HG03066 (cell line): ENCODE measurements around the gene SH3PXD2A.

ENCODE experiments used
- ATAC-seq: cut with Tn5 transposase; IDR thresholded peaks from one replicate; pipeline ENCODE4 v1.9.1; 2021; ENCODE audit warnings: low read depth; ENCODE audit not compliant: unreplicated experiment

The SH3PXD2A gene

DNA sequence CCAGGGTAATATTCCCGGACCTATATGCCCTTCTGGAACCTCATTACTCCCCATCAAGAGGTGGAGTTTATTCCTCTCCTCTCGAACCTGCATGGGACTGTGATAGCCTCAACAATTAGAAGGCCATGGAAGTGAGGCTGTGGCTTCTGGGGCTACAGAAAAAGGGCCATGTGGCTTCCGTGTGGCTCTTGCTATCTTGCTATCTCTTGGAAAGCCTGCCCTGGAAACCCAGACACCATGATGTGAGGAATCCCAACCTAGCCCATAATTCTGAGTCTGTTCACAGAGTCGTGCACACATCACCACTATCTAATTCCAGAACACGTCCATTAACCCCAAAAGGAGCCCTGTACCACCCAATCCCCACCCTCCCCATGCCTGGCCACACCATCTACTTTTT, 20.8 kb upstream of the SH3PXD2A start:
- no peak for ATAC-seq

DNA sequence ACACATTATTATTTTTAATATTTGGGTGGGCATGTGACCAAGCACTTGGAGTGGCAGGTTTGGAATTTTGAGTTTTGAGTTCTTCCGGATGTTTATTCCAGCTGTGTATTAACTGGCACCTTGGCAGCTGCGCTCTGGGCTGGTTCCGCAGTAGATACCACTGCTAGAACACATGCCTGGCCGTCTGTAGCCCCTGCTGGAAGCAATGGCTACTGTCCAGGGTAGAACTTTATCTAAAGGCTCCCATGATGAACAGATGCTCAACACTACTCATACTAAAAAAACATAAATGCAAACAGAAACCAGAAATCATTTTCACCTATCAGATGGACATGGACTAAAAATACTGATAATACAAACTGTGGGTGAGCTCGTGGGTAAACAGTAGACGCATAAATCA, 19.4 kb upstream of the SH3PXD2A start:
- no peak for ATAC-seq

DNA sequence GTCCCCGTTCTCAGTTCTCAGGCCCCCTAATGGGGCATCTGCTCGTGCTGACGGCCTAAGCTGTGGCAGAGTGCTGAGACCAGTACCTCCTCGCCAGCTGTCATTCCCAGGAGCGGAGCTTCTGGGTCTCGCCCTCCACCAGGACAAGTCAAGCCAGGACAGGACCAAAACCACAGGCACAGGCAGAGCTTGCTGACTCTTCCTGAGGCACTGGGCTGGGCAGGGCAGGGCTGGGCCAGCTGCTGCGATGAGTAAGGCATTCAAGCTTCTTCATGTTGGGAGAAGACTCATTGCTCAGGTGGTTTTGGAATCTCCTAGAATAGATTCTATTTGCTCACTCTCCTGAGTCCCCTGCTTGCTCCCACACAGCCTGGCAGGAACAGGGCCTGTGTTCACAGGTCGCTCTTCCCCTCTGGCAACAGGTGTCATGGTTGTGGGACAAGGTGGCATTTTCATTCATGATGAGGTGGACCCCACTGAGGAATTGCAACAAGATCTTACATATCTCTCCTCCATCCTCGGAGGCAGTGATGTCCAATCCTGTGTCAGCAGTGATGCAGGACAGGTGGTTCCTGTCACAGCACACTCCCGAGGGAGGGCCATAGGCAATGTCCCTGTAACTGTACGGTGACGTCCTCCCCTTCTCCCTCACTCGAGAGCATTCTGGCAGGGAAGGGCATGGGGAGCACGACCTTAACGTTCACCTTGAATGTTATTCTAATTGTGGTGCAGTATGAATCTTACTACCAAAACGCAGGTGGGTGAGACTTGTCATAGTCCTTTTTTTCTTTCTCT, 17.0 kb upstream of the SH3PXD2A start:
- no peak for ATAC-seq

DNA sequence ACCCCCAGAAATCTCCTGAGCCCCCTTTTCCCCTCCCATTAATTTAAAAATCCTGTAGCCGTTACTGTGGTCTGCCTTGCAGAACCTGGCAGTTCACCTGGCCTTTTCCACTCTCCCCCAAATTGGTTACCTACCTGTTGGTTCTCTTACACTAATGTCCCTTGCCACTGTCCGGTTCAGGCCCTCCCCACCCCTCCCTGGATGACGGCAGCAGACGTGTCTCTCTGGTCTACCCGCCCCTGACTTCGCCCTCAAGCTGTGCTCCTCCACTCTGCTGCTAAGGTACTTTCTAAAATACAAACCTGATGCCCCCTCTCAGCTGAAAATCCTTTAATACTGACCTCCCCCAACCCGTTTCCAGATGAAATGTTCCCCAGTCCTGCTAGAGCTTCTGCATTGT, 15.6 kb upstream of the SH3PXD2A start:
- no peak for ATAC-seq

DNA sequence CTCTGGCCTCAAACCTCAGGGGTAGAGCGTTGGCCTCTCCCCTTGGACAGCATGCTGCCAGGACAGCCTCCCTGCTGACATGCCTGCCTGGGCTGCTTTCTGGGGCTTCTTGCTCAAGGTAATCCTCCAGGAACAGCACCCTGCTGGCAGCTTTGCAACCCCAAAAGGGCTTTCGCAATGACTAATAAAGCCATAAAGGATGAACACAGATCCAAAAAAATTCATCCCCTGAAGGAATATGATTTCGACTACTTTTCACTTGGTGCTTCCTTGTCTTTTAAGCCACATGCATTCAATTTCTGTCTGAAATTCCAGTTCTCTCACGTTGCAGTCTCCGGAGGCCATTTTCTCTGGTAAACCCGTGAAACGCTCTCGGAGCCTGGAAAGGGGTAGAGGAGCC, 15.1 kb upstream of the SH3PXD2A start:
- ATAC-seq = no peak

DNA sequence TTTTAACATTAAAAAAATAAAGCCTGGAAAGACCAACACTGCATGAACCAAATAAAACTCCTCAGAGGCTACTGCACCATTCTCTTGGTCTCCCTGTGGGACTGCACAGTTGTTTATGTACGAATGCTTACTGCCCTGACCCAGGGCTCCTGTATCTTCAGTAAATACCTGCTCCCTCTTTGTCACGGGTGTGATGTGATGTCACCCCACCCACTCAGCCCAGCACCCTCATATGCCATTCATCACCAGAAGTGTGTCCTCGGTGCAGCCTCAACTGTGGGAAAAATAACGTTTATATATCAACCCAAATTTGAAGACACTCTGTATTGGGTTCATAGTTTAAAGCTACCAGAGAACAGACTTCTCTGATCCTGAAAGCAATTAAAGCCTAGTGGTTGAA, 14.0 kb upstream of the SH3PXD2A start:
- ATAC-seq = no peak

DNA sequence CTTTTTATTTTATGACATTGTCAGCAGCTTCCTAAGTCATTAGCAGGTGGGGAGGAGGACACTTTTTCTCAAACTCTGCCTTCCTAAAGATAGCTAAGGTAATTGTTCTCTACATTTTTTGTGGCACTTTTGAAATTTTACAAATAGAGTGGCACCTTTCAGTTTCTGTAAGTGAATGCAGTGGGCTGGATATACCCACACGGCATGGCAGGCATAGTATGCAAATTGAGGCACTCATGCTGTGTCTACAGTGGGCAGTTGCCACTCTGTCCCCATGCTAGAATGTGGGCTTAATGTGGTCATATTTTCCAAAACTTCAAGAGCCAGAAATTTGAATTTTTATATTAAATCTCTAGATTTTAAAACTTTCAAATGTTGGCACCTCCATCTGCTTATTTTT, 12.8 kb upstream of the SH3PXD2A start:
- no peak for ATAC-seq

DNA sequence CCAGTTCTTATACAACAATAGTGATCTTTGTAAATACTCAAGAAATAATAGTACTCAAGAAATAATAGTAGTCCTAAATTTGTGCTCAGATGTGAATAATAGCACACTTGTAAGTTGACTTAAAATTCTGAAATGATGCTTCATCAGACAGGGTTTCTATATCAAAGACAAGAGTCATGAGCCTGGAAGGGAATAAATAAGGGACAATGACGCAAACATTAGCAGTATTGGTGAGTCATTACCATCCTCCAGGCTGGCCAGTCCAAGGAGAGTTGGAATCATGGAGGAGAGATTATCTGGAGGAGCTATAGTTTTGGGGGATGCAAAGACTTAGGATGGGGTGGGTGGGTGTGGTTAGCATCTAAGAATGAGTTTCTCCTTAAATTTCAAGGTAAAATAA, 6.1 kb upstream of the SH3PXD2A start:
- ATAC-seq = no peak

DNA sequence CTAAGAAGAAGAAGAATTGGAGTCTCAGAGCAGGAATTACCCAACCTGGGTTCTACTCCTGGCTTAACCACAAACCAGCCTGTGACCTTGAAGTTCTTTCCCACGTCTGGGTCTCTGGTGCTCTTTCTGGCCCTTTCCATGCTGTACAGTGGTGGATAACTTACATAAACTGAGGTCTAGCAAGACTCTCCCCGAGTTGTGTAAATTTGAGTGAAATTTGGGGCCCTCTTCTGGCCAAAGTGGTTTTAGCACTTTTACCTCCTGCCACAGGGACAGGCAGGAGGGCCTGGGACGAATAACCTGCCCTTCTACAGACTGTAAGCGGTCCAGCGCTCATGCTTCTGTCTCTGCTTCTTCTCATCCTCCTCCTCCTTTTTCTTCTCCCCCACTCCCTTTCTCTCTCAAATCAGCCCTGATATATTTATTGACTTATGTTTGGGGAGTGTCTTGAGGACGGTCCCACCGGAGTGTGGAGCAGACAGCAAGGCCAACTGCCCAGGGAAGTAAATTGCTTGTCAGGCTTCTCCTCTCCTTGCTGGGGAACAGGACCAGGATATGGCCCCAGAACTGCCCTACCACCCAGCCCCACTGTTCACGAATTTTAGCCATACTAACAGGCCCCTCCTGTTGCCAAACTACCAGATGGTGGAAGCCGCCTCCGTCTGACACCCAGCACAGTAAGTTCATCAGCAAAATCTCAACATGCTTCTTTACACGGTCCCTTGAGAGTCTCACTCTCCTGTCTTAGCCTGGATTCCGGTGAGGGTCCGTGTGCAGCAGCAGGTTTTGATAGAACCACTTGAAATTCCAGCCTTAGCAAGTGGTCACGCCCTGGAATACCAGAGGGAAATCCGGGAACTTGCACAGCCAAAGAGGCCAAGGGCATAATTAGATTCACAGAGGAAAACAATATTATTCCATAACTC, 4.0 kb upstream of the SH3PXD2A start:
- ATAC-seq = no peak

DNA sequence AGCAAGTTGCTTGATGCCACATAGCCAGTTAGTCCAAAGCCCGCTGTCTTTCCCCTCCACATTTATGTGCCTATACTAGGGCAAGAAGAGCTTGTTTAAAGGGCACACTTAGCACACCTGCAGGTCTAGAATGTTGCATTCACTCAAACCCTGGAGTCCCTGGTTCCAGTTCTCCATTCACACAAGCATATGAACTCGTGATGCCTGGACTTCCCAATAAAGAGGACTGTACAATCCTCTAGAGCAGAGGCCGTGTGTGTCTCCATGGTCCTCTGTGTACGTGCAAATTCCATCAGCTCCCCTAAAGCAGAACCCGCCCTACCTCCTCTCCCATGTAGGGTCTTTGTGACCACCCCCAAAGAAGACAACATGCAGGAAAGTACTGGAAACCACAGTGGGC, 3.0 kb upstream of the SH3PXD2A start:
- ATAC-seq = no peak

DNA sequence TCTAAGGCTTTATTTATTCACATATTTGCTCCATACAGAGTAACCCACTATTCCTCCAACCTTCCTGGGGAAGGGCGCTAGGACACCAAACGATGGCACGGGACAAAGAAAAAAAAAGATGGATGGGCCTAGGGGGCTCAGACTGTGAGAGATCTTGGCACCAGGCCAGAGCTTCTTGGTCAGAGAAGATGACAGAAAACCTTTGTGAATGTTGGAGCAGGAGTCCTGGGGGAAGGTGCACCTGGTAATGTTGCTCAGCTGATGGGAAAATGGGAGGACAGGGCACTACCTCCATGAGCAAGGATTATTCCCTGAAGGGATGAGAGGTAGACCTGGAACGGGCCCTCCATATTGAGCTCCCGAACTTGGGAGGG, 1.4 kb upstream of the SH3PXD2A start:
- ATAC-seq = no peak

DNA sequence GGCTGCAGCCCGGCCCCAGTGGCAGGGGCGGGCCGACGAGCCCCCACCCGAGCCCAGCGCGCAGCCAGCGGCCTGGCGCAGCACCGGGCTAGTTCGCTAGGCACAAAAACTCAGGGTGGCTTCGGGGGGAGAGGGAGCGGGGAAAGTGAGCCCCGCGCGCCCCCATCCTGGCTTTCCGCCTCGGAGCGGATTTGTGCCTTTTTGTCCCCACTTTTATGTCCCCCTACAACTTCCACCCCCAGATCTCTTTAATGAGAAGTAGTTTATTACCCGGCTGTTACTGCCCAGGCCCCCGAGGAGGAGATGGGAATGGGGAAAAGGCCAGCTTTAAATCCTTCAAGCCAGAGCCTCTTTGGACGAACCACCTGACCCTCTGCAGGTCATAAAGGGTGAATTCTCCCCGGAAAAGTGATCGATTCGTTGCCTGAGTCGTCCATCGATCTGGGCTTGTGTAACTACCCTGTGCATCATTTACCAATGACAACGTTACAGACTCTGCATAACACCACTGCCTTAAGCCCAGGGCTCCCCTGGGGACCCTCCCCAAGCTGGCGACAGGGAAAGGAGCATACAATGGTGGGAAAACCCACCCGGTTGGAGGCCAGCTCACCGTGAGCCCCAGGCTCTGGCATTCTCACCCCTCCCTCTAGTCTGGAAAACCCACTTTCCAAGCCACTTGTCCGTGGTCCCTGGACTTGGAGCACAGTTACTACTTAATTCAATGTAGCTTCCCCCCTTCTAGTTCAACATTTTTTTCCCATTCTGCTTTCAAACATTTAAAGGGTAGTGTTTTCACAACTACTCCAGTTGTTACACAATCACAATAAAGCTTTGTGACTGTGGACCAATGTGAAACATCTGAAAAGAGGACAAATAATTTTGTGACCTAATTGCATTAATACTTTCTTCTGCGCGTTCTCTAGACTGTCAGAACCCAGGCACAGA, 748 bp upstream of the SH3PXD2A start:
- ATAC-seq = no peak

DNA sequence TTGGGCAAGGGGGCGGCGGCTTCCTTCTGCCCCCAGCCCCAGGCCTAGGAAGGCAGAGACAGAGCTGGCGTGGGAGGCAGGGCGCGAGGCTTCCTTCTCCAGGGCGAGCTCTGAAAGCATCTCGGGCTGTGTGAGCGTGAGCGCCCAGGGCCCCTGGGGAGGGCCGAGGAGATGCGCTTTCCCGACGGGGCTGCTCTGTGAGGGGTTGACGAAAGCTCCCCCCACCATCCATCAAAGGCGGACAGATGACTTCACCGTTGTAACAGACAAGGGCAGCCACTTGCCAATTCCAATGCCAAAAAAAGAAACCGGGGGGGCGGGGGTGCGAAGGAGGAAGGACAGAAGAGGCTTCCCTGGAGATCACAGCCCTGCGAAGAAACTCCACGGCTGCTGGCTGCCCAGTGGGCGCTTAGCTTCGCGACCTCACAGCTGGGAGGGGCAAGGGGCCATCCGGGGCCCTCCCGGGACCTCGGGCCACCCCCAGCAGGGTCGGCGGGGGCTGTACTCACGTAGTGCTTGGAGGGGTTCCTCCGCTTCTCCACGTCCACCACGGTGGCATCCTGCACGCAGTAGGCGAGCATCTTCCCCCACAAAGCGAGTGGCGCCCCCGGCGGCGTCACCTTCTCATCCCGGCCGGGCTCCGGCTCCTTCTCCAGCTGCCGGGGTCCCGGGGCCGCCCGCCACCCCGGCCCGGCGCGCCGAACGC, 537 bp downstream of the SH3PXD2A start:
- no peak for ATAC-seq

DNA sequence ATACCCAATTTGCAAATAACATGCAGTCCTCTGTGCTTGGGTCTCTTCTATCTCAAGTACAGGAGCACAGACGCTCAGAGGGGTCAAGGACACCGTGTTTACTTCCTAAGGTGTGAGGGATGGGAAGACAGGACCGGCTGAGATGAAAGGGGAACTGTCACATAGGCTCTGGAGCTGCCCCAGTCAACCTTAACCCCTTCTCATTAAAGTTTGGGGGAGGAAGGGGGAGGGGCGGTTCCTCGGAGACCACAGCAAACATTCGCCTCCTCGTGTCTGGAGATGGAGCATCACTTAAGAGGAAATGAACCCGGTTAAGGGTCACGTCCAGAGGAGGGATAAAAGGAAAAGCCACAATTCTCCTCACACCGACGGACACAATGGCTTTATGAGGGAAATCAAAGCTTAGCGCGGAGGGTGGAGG, 1.1 kb downstream of the SH3PXD2A start:
- ATAC-seq = no peak

DNA sequence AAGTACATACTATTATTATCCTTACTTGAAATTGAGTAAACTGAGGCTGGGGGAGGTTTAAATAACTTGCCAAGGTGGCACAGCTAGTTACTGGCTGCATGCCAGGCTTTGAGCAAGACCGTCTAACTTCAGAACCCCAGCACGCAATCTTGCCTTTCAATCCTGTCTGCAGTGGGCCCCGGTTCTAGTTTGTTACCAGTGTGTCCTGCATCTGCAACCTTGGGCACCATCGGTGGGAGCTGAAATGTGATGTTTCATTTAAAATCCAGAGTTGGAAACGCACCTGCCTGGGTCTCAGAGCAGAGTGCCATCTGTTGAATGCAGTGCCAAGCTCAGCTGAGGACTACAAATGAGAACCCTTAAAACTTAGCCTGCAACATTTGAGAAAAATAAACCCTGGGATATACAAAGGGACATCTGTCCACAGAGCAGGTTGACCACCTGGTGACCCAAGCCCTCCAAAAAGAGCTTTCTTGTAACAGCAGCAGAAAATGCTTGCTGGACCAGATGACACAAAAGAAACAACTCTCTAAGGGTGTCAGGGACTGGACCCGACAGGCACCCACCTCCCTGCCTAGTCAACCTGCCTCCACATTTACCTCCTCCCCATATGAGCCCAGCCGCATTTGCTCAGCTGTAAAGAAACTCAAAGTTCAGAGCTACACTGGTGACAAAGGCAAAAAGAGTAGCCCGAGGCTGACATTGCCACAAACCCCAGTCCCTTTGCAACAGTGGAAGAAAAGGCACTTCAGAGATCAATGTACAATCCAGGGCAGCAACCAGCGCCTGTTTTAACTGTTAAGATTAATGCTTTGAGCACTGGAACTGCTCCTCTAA, 1.7 kb downstream of the SH3PXD2A start:
- no peak for ATAC-seq

DNA sequence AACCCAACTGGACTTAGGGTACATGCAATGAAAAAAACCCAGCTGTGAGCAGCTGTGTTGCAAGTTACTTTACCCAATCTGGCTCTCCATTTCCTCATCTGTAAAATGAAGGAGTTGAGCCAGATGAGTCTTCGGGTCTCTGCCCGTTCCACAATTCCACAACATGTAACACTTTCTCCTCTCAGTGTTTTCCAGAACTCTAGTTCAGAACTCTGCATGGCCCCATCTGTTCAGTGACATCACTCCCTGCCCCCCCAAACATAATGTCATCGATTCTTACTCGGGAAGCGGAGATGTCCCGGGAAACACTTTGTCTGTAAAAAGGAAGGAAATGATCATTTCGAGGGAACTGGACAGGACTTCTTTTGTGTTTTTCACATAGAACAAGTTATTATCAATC, 2.5 kb downstream of the SH3PXD2A start:
- ATAC-seq = no peak

DNA sequence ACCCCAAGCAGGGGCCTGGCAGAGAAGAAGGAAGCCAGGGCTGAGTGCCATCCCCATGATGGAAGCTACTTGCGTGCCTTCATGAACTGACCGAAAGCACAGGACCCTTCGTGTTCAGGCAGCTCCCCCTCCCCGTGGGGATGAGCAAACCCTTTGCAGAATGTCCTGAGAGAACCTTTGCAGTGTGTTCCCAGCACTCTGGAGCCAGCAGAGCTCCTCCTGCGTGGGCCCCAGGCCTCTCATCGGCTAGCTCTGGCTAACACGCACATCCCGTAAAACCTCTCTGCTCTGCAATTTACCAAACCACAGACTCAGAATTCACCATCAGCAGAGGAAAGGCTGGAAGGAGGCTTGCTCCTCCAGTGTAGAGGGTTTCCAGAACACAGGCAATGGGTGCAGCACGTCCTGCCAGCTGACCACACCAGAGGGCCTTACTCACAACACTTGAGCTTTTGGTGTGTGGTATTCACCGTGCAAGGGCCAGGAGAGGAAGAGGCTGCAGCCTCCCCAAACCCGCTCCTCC, 3.1 kb downstream of the SH3PXD2A start:
- no peak for ATAC-seq

DNA sequence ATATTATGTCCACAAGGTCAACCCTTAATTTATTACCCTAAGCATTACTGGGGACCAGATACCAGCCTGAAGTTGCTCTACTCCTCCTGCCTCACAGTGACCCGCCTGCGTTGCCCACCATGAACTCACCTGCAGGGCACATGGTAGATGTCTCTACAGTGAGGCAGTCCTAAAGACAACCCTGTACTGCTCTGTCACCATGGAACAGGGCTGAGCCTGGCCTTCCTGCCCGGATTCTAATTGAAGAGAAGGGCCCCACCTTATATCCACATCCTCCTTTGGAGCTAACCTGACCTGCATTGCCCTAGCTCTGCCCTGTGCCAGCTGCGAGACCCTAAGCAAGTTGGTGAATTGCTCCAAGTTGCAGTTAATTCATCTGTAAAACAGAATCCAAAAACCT, 4.1 kb downstream of the SH3PXD2A start:
- ATAC-seq = no peak

DNA sequence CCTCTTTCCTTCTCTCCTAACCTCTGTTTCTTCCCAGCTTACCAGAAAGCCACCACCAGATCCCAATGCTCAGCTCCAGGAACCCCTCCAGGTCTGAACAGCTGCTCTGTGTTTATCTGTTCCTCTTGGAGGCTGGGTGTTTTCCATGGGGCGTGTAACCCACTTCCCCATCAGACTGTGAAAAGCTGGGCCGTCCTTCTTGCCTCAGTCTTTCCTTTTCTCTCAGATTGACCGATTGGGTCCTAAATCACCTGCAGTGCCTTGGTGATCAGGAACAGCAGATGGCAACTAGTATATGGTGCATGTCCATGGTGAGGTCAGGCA, 4.8 kb downstream of the SH3PXD2A start:
- ATAC-seq = no peak
